ENCODE data around the gene DUSP3.

Gene DUSP3

GRCh38 chr17:43719578-43719977 is 59.2 kb downstream of the DUSP3 start:
- no peak for DNase-seq (ENCODE audit: low read depth)
- TF ChIP-seq CTCF (IDR thresholded peaks at IDR 0.05; ENCODE audit: low read length, missing control alignments) = no peak
- no peak overlapping the region for H3K4me3 ChIP-seq (replicated peaks; ENCODE audit: low read depth, low read length)

- no peak overlapping the region for H3K4me3 ChIP-seq (replicated peaks; ENCODE audit: low read depth, low read length)
- TF ChIP-seq CTCF (IDR thresholded peaks at IDR 0.05; ENCODE audit: low read length, missing control alignments) = no peak
- DNase-seq (ENCODE audit: low read depth) = no peak
Measured at GRCh38 chr17:43718544-43718943, 60.2 kb downstream of the DUSP3 start.

GRCh38 chr17:43717913-43718312 is 60.9 kb downstream of the DUSP3 start:
- no peak for DNase-seq (ENCODE audit: low read depth)
- no peak overlapping the region for H3K4me3 ChIP-seq (replicated peaks; ENCODE audit: low read depth, low read length)
- TF ChIP-seq CTCF (IDR thresholded peaks at IDR 0.05; ENCODE audit: low read length, missing control alignments) = no peak

Measured in fibroblast of pulmonary artery (primary cell).